GM12892 (cell line): ENCODE measurements around the gene PHTF1.

Experiments used
- POLR2A ChIP-seq: IDR thresholded peaks from 2 replicates; pipeline ENCODE4 v1.6.1; 2011; ENCODE audit warnings: low read depth, low read length, control low read depth
- TAF1 ChIP-seq: IDR thresholded peaks from 2 replicates; pipeline ENCODE4 v1.6.1; 2011; ENCODE audit warnings: low read depth, mild to moderate bottlenecking, control low read depth, low read length, borderline replicate concordance

DNA sequence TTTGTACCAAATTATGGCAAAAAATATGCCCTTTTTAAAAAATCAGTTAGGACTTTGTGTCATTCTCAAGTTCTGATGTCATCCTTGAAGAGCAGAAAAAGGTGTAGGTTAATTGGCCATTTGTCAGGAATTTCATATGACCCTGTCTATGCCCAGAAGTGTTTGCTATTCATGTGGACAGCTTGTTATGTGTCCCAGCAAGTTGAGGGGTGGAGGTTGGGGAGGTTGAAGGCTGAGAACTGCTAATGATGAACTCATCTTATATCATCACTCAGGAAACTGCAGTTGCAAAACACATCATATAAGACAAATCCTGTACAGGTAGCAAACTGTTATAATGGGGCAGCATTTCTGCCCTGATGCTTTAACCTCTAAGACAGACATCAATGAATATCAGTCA, 106.5 kb downstream of the PHTF1 start:
- no peak for TF ChIP-seq POLR2A
- TF ChIP-seq TAF1: no peak
